ENCODE results near the gene TIGD3. TPM values are rescaled to one million over a fixed set of nuclear protein-coding genes. Genes with fewer than 3 reads are reported as not detected.
A peak's percentile ranks its signal among the peaks of the same experiment; 100 is the strongest.

Gene TIGD3
- total and polyA plus RNA-seq, 12 donors: 0.11 to 0.87 (median 0.33) TPM; not detected in 2

DNA sequence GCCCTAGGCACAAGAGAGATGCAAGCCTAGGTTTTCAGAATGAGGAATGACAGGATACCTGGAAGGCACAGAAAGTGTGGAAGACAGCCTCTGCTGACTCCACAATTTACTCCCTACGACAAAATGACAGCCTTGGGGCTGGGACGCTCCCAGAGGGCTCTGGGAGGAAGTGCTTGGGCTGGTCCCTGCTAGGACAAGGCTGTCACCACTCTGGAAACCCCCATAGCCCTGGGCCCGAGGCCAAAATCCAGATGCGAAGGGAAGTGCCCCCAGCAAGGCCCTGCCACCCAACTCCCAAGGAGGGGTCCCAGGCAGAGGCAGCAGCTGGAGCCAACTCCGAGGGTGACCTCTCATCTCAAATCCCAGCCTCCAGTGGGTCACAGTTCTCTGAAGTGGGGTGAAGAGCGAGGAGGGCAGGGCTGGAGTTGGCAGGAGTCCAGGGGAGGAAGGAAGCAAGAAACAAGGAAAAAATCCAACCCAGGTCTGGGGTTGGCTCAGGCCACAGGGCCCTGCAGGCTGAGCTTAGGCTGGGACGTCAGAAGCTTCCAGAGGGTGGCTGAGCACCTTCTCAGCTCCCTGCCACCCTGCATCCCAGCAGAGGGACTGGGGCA lies 46.2 kb upstream of the TIGD3 start:
- Histone ChIP-seq H3K4me3 (no peak overlapping the region), H3K27me3 (peaks cover 0 to under 1% (median 0%) of the 10 kb centered on the region in 7 donors), H3K36me3 (peaks cover 0 to 8% (median 0%) of the 10 kb centered on the region in 9 donors), H3K4me1 (peaks cover 7 to 63% (median 38%) of the 10 kb centered on the region in 9 donors), H3K27ac (peak overlapping the region in 9 of 10 donors; percentile 27 to 77 (median 52)), H3K9me3 (no peaks in the 10 kb centered on the region)
- TF ChIP-seq, protein P1, sequence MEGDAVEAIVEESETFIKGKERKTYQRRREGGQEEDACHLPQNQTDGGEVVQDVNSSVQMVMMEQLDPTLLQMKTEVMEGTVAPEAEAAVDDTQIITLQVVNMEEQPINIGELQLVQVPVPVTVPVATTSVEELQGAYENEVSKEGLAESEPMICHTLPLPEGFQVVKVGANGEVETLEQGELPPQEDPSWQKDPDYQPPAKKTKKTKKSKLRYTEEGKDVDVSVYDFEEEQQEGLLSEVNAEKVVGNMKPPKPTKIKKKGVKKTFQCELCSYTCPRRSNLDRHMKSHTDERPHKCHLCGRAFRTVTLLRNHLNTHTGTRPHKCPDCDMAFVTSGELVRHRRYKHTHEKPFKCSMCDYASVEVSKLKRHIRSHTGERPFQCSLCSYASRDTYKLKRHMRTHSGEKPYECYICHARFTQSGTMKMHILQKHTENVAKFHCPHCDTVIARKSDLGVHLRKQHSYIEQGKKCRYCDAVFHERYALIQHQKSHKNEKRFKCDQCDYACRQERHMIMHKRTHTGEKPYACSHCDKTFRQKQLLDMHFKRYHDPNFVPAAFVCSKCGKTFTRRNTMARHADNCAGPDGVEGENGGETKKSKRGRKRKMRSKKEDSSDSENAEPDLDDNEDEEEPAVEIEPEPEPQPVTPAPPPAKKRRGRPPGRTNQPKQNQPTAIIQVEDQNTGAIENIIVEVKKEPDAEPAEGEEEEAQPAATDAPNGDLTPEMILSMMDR (IDR thresholded peaks at IDR 0.05): no peak
- intact Hi-C loops (cut with DNase I): no loop called here
- ATAC-seq (peak; percentile 14 to 76 (median 48)), DNase-seq (peak; percentile 55 to 72)
- WGBS, 2 donors: 24 to 29% methylated on average over 7 of the region's 7 CpGs

DNA sequence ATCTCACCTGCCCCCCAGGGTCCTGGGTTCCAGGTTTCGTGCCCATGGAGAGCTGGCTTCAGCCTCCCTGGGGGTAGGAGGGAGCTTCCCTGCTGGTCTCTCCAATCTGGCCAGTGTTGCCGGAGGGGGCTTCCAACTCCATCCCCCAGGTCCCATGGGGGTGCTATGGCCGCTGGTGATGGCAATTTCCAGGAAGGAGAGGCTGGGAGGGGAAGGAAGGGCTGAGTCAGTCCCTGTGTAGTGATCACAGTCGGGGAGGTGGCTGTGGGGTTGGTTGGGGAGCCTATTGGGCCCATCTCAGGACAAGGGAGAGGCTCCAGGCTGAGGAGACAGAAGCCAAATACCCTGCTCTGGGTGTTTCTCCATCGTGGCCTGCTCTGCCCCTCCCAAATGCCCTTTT lies 45.5 kb upstream of the TIGD3 start:
- H3K36me3 ChIP-seq: peaks cover 0 to 7% (median 0%) of the 10 kb centered on the region in 9 donors
- 44 to 61% methylated on average over 5 of the region's 5 CpGs for WGBS, 2 donors
- H3K27ac ChIP-seq: peak overlapping the region in 9 of 10 donors; percentile 27 to 77 (median 52)
- TF ChIP-seq, protein P1 (IDR thresholded peaks at IDR 0.05): no peak
- no peak overlapping the region for H3K4me3 ChIP-seq
- peaks cover 7 to 70% (median 43%) of the 10 kb centered on the region in 9 donors for H3K4me1 ChIP-seq
- peaks cover 0 to 7% (median 0%) of the 10 kb centered on the region in 7 donors for H3K27me3 ChIP-seq
- DNase-seq: no peak
- intact Hi-C loops (cut with DNase I): no loop called here
- H3K9me3 ChIP-seq: no peaks in the 10 kb centered on the region
- peak; percentile 7 to 66 (median 46) for ATAC-seq

DNA sequence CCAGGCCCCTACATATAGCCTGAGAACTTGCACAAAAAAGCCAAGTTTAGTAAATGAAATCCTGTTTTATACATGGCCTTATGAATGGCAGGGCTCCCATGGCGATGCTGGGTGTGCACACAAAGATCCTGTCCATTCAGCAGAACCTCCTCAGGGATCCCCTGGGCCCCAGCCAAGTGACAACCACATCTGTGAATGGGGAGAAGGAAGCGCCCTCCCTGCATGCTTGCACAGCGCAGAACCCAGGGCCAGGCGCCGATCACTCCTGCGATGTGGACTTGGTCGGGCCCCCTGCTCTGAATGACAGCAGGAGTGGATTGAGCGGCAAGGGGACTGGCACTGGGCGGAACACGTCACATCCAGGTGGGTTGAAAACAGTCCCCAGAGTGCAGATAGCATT lies 44.3 kb upstream of the TIGD3 start:
- Histone ChIP-seq H3K4me3 (no peak overlapping the region), H3K9me3 (no peaks in the 10 kb centered on the region), H3K27me3 (peaks cover 0 to 10% (median 0%) of the 10 kb centered on the region in 7 donors), H3K36me3 (peaks cover 0 to 6% (median 0%) of the 10 kb centered on the region in 9 donors), H3K27ac (peak overlapping the region in 2 of 10 donors; percentile 41 to 59), H3K4me1 (peaks cover 7 to 73% (median 47%) of the 10 kb centered on the region in 9 donors)
- TF ChIP-seq, protein P1 (IDR thresholded peaks at IDR 0.05): no peak
- peak; percentile 48 to 68 for DNase-seq
- intact Hi-C loops (cut with DNase I): no loop called here
- WGBS, 2 donors: 51 to 56% methylated on average over 10 of the region's 10 CpGs
- no peak for ATAC-seq

GRCh38 chr11:65310736-65311135 lies 43.8 kb upstream of the TIGD3 start:
- ATAC-seq: no peak
- no peaks in the 10 kb centered on the region for H3K9me3 ChIP-seq
- intact Hi-C loops (cut with DNase I): no loop called here
- peak in 1 of 2 donors; percentile 27 for DNase-seq
- H3K27ac ChIP-seq: peak overlapping the region in 2 of 10 donors; percentile 41 to 59
- 40 to 43% methylated on average over 6 of the region's 6 CpGs for WGBS, 2 donors
- H3K27me3 ChIP-seq: peaks cover 0 to 10% (median 0%) of the 10 kb centered on the region in 7 donors
- peaks cover 0 to under 1% (median 0%) of the 10 kb centered on the region in 9 donors for H3K36me3 ChIP-seq
- TF ChIP-seq, protein P1 (IDR thresholded peaks at IDR 0.05): no peak
- H3K4me3 ChIP-seq: no peak overlapping the region
- H3K4me1 ChIP-seq: peaks cover 7 to 73% (median 48%) of the 10 kb centered on the region in 9 donors
